HCT116 (cell line): ENCODE measurements around the gene LHFPL6. TPM values are rescaled to one million over a fixed set of nuclear protein-coding genes. Genes with fewer than 3 reads are reported as not detected.

Experiments used
- ATAC-seq: fragments of 200-7000 bp; cut with Tn5 transposase; 2 replicates; pipeline ENCODE4 v1.9.1; 2020; ENCODE audit warnings: mild to moderate bottlenecking, moderate library complexity
- BruUV-seq: library from RNA; stranded (reverse); fragments of 400-500 nt; replicated peaks from 2 replicates; lab custom pipeline; 2021; lab: Mats Ljungman, UMichigan
- CTCF ChIA-PET: fragments of 300-600 bp; sonication (Branson Sonifier 250); formaldehyde crosslinking; loops from one replicate; lab custom pipeline; 2021; ENCODE audit warnings: antibody characterized with exemption; lab: Charles Lee
- POLR2A ChIA-PET: fragments of 300-600, 350-600 bp; sonication (Branson Sonifier 250); formaldehyde crosslinking; loops from one replicate; lab custom pipeline; 2021; ENCODE audit warnings: antibody characterized with exemption; lab: Charles Lee
- RAD21 ChIA-PET, 2 experiments: fragments of 300-600 bp; sonication (Branson Sonifier 250); formaldehyde crosslinking; loops; one replicate each; lab custom pipeline; 2023; ENCODE audit warnings: low total read pairs in 2 of 2; ENCODE audit not compliant: uncharacterized antibody in 2 of 2, unreplicated experiment in 2 of 2, low non-redundant PET in 1 of 2; lab: Charles Lee
- DNase-seq: peaks from one replicate; pipeline ENCODE4 v3.0.0-alpha.2; 2010; ENCODE audit warnings: low read depth, low spot score
- H2AFZ ChIP-seq: fragments of 200-600 bp; shearing (Covaris generic), sonication (generic); 2 replicates; pipeline ENCODE4 v1.6.1; 2017; ENCODE audit warnings: low read depth, mixed run types, mixed read lengths, antibody characterized with exemption, low read length; ENCODE audit not compliant: poor library complexity, severe bottlenecking
- H3K27ac ChIP-seq: 2 replicates; pipeline ENCODE4 v1.5.1; 2012; ENCODE audit warnings: low read depth, low read length
- H3K27me3 ChIP-seq: fragments of 200-600 bp; sonication (generic); 2 replicates; pipeline ENCODE4 v1.6.1; 2016; ENCODE audit warnings: mixed run types, low read length, mixed read lengths; ENCODE audit not compliant: insufficient read depth
- H3K36me3 ChIP-seq, 2 experiments: fragments of 200-500 bp in 1 of 2; fragments of 200-600 bp in 1 of 2; sonication (Bioruptor generic) in 1 of 2; sonication (generic) in 1 of 2; 2 replicates each; pipeline versions ENCODE4 v1.5.1 to v1.6.1; 2014 to 2016; ENCODE audit warnings: low read length in 2 of 2, inconsistent platforms in 1 of 2, mixed read lengths in 1 of 2, mixed run types in 1 of 2; ENCODE audit not compliant: insufficient read depth in 2 of 2, control insufficient read depth in 1 of 2
- H3K4me1 ChIP-seq, 2 experiments: fragments of 200-600 bp in 1 of 2; sonication (generic) in 1 of 2; 2 replicates each; pipeline versions ENCODE4 v1.5.1 to v1.6.1; 2012 to 2017; ENCODE audit warnings: low read length in 2 of 2, inconsistent platforms in 1 of 2, mild to moderate bottlenecking in 1 of 2, mixed read lengths in 1 of 2, mixed run types in 1 of 2, moderate library complexity in 1 of 2; ENCODE audit not compliant: insufficient read depth in 2 of 2, control insufficient read depth in 1 of 2
- H3K4me2 ChIP-seq: fragments of 200-600 bp; sonication (generic); 2 replicates; pipeline ENCODE4 v1.6.1; 2017; ENCODE audit warnings: mixed run types, low read length, mixed read lengths
- H3K4me3 ChIP-seq, 2 experiments: fragments of 200-600 bp in 1 of 2; sonication (generic) in 1 of 2; replicated peaks in 1 of 2; 2 replicates each; pipeline ENCODE4 v1.5.1; 2011 to 2016; ENCODE audit warnings: low read length in 2 of 2, control low read depth in 1 of 2, low read depth in 1 of 2, mild to moderate bottlenecking in 1 of 2, mixed read lengths in 1 of 2, mixed run types in 1 of 2
- H3K79me2 ChIP-seq: fragments of 200-600 bp; sonication (generic); 2 replicates; pipeline ENCODE4 v1.6.1; 2017; ENCODE audit warnings: mild to moderate bottlenecking, mixed run types, low read length, moderate library complexity, mixed read lengths; ENCODE audit not compliant: insufficient read depth
- H3K9ac ChIP-seq: fragments of 200-600 bp; sonication (generic); 2 replicates; pipeline ENCODE4 v1.6.1; 2016; ENCODE audit warnings: low read length, mixed read lengths
- H3K9me2 ChIP-seq: fragments of 200-600 bp; sonication (generic), shearing (Covaris generic); 2 replicates; pipeline ENCODE4 v1.6.1; 2017; ENCODE audit warnings: mixed run types, mild to moderate bottlenecking, moderate library complexity; ENCODE audit not compliant: insufficient read depth
- H3K9me3 ChIP-seq, 2 experiments: fragments of 200-500 bp in 1 of 2; fragments of 200-600 bp in 1 of 2; sonication (Bioruptor generic) in 1 of 2; sonication (generic) in 1 of 2; 2 replicates each; pipeline ENCODE4 v1.6.1; 2014 to 2017; ENCODE audit warnings: low read length in 2 of 2, mixed read lengths in 2 of 2, inconsistent platforms in 1 of 2, low read depth in 1 of 2, mild to moderate bottlenecking in 1 of 2, mixed run types in 1 of 2, moderate library complexity in 1 of 2; ENCODE audit not compliant: control insufficient read depth in 1 of 2, insufficient read depth in 1 of 2
- H4K20me1 ChIP-seq: fragments of 200-600 bp; sonication (generic), shearing (Covaris generic); 2 replicates; pipeline ENCODE4 v1.6.1; 2017; ENCODE audit warnings: mixed run types, mild to moderate bottlenecking, moderate library complexity; ENCODE audit not compliant: insufficient read depth
- CTCF ChIP-seq, 3 experiments: fragments of 200-600 bp in 1 of 3; sonication (generic) in 1 of 3; IDR thresholded peaks in 2 of 3; conservative IDR thresholded peaks in 1 of 3; 2 replicates each; pipeline ENCODE4 v1.5.1; 2012 to 2017; ENCODE audit warnings: low read depth in 2 of 3, low read length in 2 of 3, antibody characterized with exemption in 1 of 3, borderline replicate concordance in 1 of 3, control low read depth in 1 of 3, mild to moderate bottlenecking in 1 of 3, mixed read lengths in 1 of 3, mixed run types in 1 of 3, moderate library complexity in 1 of 3; ENCODE audit not compliant: insufficient read depth in 1 of 3
- FOSL1 ChIP-seq: IDR thresholded peaks from 2 replicates; pipeline ENCODE4 v1.6.1; 2012; ENCODE audit warnings: low read depth
- POLR2AphosphoS5 ChIP-seq: IDR thresholded peaks from 2 replicates; pipeline ENCODE4 v1.6.1; 2011; ENCODE audit warnings: mild to moderate bottlenecking, low read depth, low read length, moderate library complexity
- intact Hi-C: fragments of 100-400 bp; cut with micrococcal nuclease; formaldehyde crosslinking; loops from 2 replicates; pipeline ENCODE4 v1.10.0; 2022
- total RNA-seq: library from RNA; stranded (reverse); gene quantifications from one replicate; pipeline ENCODE4 v1.2.1, GENCODE V29; 2021; ENCODE audit not compliant: unreplicated experiment
- TF ChIP-seq, protein P1 (sequence below): IDR thresholded peaks from 2 replicates; pipeline ENCODE4 v1.6.1; 2012; ENCODE audit warnings: low read depth
- TF ChIP-seq, protein P2 (sequence below): IDR thresholded peaks from 2 replicates; pipeline ENCODE4 v1.6.1; 2012

The LHFPL6 gene
- total RNA-seq, 1 experiment from 2014 or later: 0.22 TPM

- intact Hi-C loops: no loop called here
- no peaks in the 10 kb centered on the region for H3K4me1 ChIP-seq
- no peak overlapping the region for H3K27ac ChIP-seq
- TF ChIP-seq, protein P1, sequence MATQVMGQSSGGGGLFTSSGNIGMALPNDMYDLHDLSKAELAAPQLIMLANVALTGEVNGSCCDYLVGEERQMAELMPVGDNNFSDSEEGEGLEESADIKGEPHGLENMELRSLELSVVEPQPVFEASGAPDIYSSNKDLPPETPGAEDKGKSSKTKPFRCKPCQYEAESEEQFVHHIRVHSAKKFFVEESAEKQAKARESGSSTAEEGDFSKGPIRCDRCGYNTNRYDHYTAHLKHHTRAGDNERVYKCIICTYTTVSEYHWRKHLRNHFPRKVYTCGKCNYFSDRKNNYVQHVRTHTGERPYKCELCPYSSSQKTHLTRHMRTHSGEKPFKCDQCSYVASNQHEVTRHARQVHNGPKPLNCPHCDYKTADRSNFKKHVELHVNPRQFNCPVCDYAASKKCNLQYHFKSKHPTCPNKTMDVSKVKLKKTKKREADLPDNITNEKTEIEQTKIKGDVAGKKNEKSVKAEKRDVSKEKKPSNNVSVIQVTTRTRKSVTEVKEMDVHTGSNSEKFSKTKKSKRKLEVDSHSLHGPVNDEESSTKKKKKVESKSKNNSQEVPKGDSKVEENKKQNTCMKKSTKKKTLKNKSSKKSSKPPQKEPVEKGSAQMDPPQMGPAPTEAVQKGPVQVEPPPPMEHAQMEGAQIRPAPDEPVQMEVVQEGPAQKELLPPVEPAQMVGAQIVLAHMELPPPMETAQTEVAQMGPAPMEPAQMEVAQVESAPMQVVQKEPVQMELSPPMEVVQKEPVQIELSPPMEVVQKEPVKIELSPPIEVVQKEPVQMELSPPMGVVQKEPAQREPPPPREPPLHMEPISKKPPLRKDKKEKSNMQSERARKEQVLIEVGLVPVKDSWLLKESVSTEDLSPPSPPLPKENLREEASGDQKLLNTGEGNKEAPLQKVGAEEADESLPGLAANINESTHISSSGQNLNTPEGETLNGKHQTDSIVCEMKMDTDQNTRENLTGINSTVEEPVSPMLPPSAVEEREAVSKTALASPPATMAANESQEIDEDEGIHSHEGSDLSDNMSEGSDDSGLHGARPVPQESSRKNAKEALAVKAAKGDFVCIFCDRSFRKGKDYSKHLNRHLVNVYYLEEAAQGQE: no peak
- TF ChIP-seq FOSL1 (no peak), CTCF (IDR thresholded peaks at IDR 0.05 in 2 of 3, conservative IDR thresholded peaks at IDR 0.05 in 1 of 3; ENCODE audit: borderline replicate concordance in 1 of 3, insufficient read depth in 1 of 3, low read depth in 2 of 3, low read length in 2 of 3) (no peak), POLR2AphosphoS5 (no peak)
- TF ChIP-seq, protein P2, sequence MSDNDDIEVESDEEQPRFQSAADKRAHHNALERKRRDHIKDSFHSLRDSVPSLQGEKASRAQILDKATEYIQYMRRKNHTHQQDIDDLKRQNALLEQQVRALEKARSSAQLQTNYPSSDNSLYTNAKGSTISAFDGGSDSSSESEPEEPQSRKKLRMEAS: no peak
- no peak for ATAC-seq
- ChIA-PET POLR2A (no interaction called here), CTCF (no interaction called here), RAD21 (no interaction called here)
- H3K4me2 ChIP-seq: no peak overlapping the region
- no peaks in the 10 kb centered on the region for H3K36me3 ChIP-seq
- no peaks in the 10 kb centered on the region for H3K9me3 ChIP-seq
- H2AFZ ChIP-seq: no peak overlapping the region
- H3K79me2 ChIP-seq: no peaks in the 10 kb centered on the region
- no peak for DNase-seq
- peaks cover 25% of the 10 kb centered on the region for H3K27me3 ChIP-seq
- no peaks in the 10 kb centered on the region for H4K20me1 ChIP-seq
- no peak overlapping the region for H3K4me3 ChIP-seq
- no TSS peak for BruUV-seq
- no peak overlapping the region for H3K9ac ChIP-seq
- no peaks in the 10 kb centered on the region for H3K9me2 ChIP-seq
Observed at GRCh38 chr13:39370554-39370953, 232.4 kb downstream of the LHFPL6 start.
